ENCODE results near the gene MPST. TPM values are rescaled to one million over a fixed set of nuclear protein-coding genes. Genes with fewer than 3 reads are reported as not detected.

MPST gene
- total and polyA plus RNA-seq, 2 donors (not counting 1 experiment from before 2014, with no cell fraction given) = 14.8 to 51.5 TPM

- no peak for TF ChIP-seq EZH2 (IDR thresholded peaks at IDR 0.05; ENCODE audit: low read length, missing control alignments)
- TF ChIP-seq CTCF (conservative IDR thresholded peaks at IDR 0.05 in 1 of 2, IDR thresholded peaks at IDR 0.05 in 1 of 2; ENCODE audit: low read depth in 1 of 2, low read length in 2 of 2) = no peak
- DNase-seq (ENCODE audit: low read depth in 2 of 2) = no peak
- Histone ChIP-seq H2AFZ (ENCODE audit: low read length) (no peak overlapping the region), H3K9ac (ENCODE audit: insufficient read depth, low read length) (no peak overlapping the region), H3K4me1 (ENCODE audit: control insufficient read depth, extremely low read depth, insufficient read depth, low read length) (no peaks in the 10 kb centered on the region), H3K36me3 (ENCODE audit: control insufficient read depth, insufficient read depth, low read length) (no peaks in the 10 kb centered on the region), H3K4me2 (ENCODE audit: extremely low read depth, insufficient read depth, low read length) (no peak overlapping the region), H3K4me3 (replicated peaks in 1 of 4; ENCODE audit: control extremely low read depth in 1 of 4, insufficient read depth in 1 of 4, low read depth in 3 of 4, low read length in 4 of 4) (no peak overlapping the region), H3K27ac (ENCODE audit: insufficient read depth, low read length) (no peak overlapping the region), H3K79me2 (ENCODE audit: control insufficient read depth, insufficient read depth, low read length) (no peaks in the 10 kb centered on the region), H4K20me1 (ENCODE audit: control insufficient read depth, extremely low read depth, insufficient read depth, low read length) (no peaks in the 10 kb centered on the region), H3K9me3 (ENCODE audit: control insufficient read depth, insufficient read depth, low read depth, low read length) (no peaks in the 10 kb centered on the region), H3K27me3 (ENCODE audit: control insufficient read depth, insufficient read depth, low read length) (peaks cover 4% of the 10 kb centered on the region)
Measured at GRCh38 chr22:37064553-37064952, 45.0 kb downstream of the MPST start.

- DNase-seq (ENCODE audit: low read depth in 2 of 2) = no peak
- no peak overlapping the region for H3K9ac ChIP-seq (ENCODE audit: insufficient read depth, low read length)
Measured at GRCh38 chr22:37065180-37065579, 45.6 kb downstream of the MPST start.

GRCh38 chr22:37065961-37066360, 46.4 kb downstream of the MPST start:
- Histone ChIP-seq H3K27ac (ENCODE audit: insufficient read depth, low read length) (no peak overlapping the region), H3K9me3 (ENCODE audit: control insufficient read depth, insufficient read depth, low read depth, low read length) (no peaks in the 10 kb centered on the region), H2AFZ (ENCODE audit: low read length) (no peak overlapping the region), H3K79me2 (ENCODE audit: control insufficient read depth, insufficient read depth, low read length) (no peaks in the 10 kb centered on the region), H3K4me1 (ENCODE audit: control insufficient read depth, extremely low read depth, insufficient read depth, low read length) (no peaks in the 10 kb centered on the region), H3K4me2 (ENCODE audit: extremely low read depth, insufficient read depth, low read length) (no peak overlapping the region), H3K4me3 (replicated peaks in 1 of 4; ENCODE audit: control extremely low read depth in 1 of 4, insufficient read depth in 1 of 4, low read depth in 3 of 4, low read length in 4 of 4) (no peak overlapping the region), H3K36me3 (ENCODE audit: control insufficient read depth, insufficient read depth, low read length) (no peaks in the 10 kb centered on the region), H3K27me3 (ENCODE audit: control insufficient read depth, insufficient read depth, low read length) (peaks cover 6% of the 10 kb centered on the region), H3K9ac (ENCODE audit: insufficient read depth, low read length) (no peak overlapping the region), H4K20me1 (ENCODE audit: control insufficient read depth, extremely low read depth, insufficient read depth, low read length) (no peaks in the 10 kb centered on the region)
- DNase-seq (ENCODE audit: low read depth in 2 of 2) = no peak
- TF ChIP-seq CTCF (conservative IDR thresholded peaks at IDR 0.05 in 1 of 2, IDR thresholded peaks at IDR 0.05 in 1 of 2; ENCODE audit: low read depth in 1 of 2, low read length in 2 of 2) = no peak
- TF ChIP-seq EZH2 (IDR thresholded peaks at IDR 0.05; ENCODE audit: low read length, missing control alignments) = no peak

More at GRCh38 chr22:37065180-37065579, 45.6 kb downstream of the MPST start:
- no peak overlapping the region for H3K4me2 ChIP-seq (ENCODE audit: extremely low read depth, insufficient read depth, low read length)
- no peaks in the 10 kb centered on the region for H4K20me1 ChIP-seq (ENCODE audit: control insufficient read depth, extremely low read depth, insufficient read depth, low read length)
- no peak overlapping the region for H3K27ac ChIP-seq (ENCODE audit: insufficient read depth, low read length)
- H3K4me3 ChIP-seq (replicated peaks in 1 of 4; ENCODE audit: control extremely low read depth in 1 of 4, insufficient read depth in 1 of 4, low read depth in 3 of 4, low read length in 4 of 4) = no peak overlapping the region
- no peaks in the 10 kb centered on the region for H3K36me3 ChIP-seq (ENCODE audit: control insufficient read depth, insufficient read depth, low read length)
- H3K4me1 ChIP-seq (ENCODE audit: control insufficient read depth, extremely low read depth, insufficient read depth, low read length) = no peaks in the 10 kb centered on the region
- no peaks in the 10 kb centered on the region for H3K79me2 ChIP-seq (ENCODE audit: control insufficient read depth, insufficient read depth, low read length)
- no peak overlapping the region for H2AFZ ChIP-seq (ENCODE audit: low read length)
- peaks cover 6% of the 10 kb centered on the region for H3K27me3 ChIP-seq (ENCODE audit: control insufficient read depth, insufficient read depth, low read length)
- no peaks in the 10 kb centered on the region for H3K9me3 ChIP-seq (ENCODE audit: control insufficient read depth, insufficient read depth, low read depth, low read length)
- no peak for TF ChIP-seq EZH2 (IDR thresholded peaks at IDR 0.05; ENCODE audit: low read length, missing control alignments)
- TF ChIP-seq CTCF (conservative IDR thresholded peaks at IDR 0.05 in 1 of 2, IDR thresholded peaks at IDR 0.05 in 1 of 2; ENCODE audit: low read depth in 1 of 2, low read length in 2 of 2) = no peak

All from fibroblast of lung (primary cell).